Measurements from ENCODE around the gene EFNA2.

DNA sequence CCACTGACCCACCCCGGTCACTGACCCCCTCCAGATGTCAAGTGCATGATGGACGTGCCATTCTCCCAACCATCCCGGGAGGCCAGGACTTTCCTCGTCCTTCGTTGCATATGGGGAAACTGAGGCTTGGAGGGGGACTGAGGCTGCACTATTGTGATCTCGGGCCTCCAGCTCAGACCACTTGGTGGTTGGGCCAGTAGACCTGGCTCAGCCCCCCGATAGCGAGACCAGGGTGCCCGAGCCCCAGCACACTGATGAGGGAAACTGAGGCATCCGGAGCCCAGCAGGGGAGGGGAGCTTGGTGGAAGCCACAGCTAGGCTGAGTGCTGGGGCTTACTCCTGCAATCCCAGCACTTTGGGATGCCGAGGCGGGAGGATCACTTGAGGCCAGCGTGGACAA is 10.4 kb downstream of the EFNA2 start:
- TF ChIP-seq CTCF (IDR thresholded peaks at IDR 0.05) (no peak), POLR2A (IDR thresholded peaks at IDR 0.05) (no peak)
